OCI-LY1 (cell line): ENCODE measurements around the gene MRPL48.

Experiments
- H2AFZ ChIP-seq: fragments of 200-600 bp; sonication (generic), shearing (Covaris generic); 2 replicates; pipeline ENCODE4 v1.6.0; 2014; ENCODE audit warnings: antibody characterized with exemption, mild to moderate bottlenecking, low read length
- H3F3A ChIP-seq: fragments of 200-600 bp; sonication (generic), shearing (Covaris generic); 2 replicates; pipeline ENCODE4 v1.6.0; 2014; ENCODE audit warnings: mild to moderate bottlenecking, antibody characterized with exemption, low read length, moderate library complexity; ENCODE audit not compliant: insufficient read depth
- H3K27ac ChIP-seq: fragments of 200-600 bp; sonication (generic); 2 replicates; pipeline ENCODE4 v1.5.1; 2014; ENCODE audit warnings: low read length, mixed run types, mild to moderate bottlenecking, low read depth; ENCODE audit not compliant: poor library complexity, severe bottlenecking
- H3K27me3 ChIP-seq: fragments of 200-600 bp; sonication (generic); 2 replicates; pipeline ENCODE4 v1.6.0; 2014; ENCODE audit warnings: antibody characterized with exemption, mild to moderate bottlenecking, low read length, moderate library complexity; ENCODE audit not compliant: insufficient read depth
- H3K36me3 ChIP-seq: fragments of 200-600 bp; sonication (generic); 2 replicates; pipeline ENCODE4 v1.6.1; 2014; ENCODE audit warnings: mild to moderate bottlenecking, antibody characterized with exemption, low read length, moderate library complexity, mixed read lengths; ENCODE audit not compliant: insufficient read depth
- H3K4me1 ChIP-seq: fragments of 200-600 bp; sonication (generic); 2 replicates; pipeline ENCODE4 v1.5.1; 2014; ENCODE audit warnings: mild to moderate bottlenecking, low read length, moderate library complexity; ENCODE audit not compliant: insufficient read depth, severe bottlenecking
- H3K4me2 ChIP-seq: fragments of 200-600 bp; sonication (generic), shearing (Covaris generic); 2 replicates; pipeline ENCODE4 v1.6.1; 2014; ENCODE audit warnings: low read length
- H3K4me3 ChIP-seq: fragments of 200-600 bp; sonication (generic); 2 replicates; pipeline ENCODE4 v1.5.1; 2014; ENCODE audit warnings: low read length, low read depth, mild to moderate bottlenecking, mixed read lengths; ENCODE audit not compliant: poor library complexity, severe bottlenecking
- H3K79me2 ChIP-seq: fragments of 200-600 bp; shearing (Covaris generic); 2 replicates; pipeline ENCODE4 v1.6.1; 2016; ENCODE audit warnings: mixed run types, low read length, mixed read lengths; ENCODE audit not compliant: insufficient read depth
- H3K9ac ChIP-seq: fragments of 200-600 bp; sonication (generic), shearing (Covaris generic); 2 replicates; pipeline ENCODE4 v1.6.1; 2014; ENCODE audit warnings: mild to moderate bottlenecking, low read length, mixed read lengths
- H3K9me2 ChIP-seq: fragments of 200-600 bp; sonication (generic), shearing (Covaris generic); 2 replicates; pipeline ENCODE4 v1.6.1; 2014; ENCODE audit warnings: low read depth, mild to moderate bottlenecking, low read length, mixed read lengths
- H3K9me3 ChIP-seq: fragments of 200-600 bp; shearing (Covaris generic); 2 replicates; pipeline ENCODE4 v1.6.1; 2014; ENCODE audit warnings: low read length, mixed read lengths
- H4K20me1 ChIP-seq: fragments of 200-600 bp; sonication (generic), shearing (Covaris generic); 2 replicates; pipeline ENCODE4 v1.6.0; 2016; ENCODE audit warnings: mild to moderate bottlenecking, low read length; ENCODE audit not compliant: insufficient read depth
- CTCF ChIP-seq: fragments of 200-600 bp; sonication (generic), shearing (Covaris generic); IDR thresholded peaks from 2 replicates; pipeline ENCODE4 v1.5.1; 2017; ENCODE audit warnings: mild to moderate bottlenecking, antibody characterized with exemption, low read length, moderate library complexity, mixed read lengths
- EZH2 ChIP-seq: fragments of 200-600 bp; sonication (generic), shearing (Covaris generic); IDR thresholded peaks from 2 replicates; pipeline ENCODE4 v1.8.0; 2017; ENCODE audit warnings: borderline replicate concordance, mixed run types, mild to moderate bottlenecking, antibody characterized with exemption, low read length, moderate library complexity, mixed read lengths

MRPL48 gene

GRCh38 chr11:73913472-73913871 is 125.8 kb downstream of the MRPL48 start:
- no peak overlapping the region for H3K4me2 ChIP-seq
- H3K9ac ChIP-seq = no peak overlapping the region
- H3K27me3 ChIP-seq = no peaks in the 10 kb centered on the region
- H3K4me3 ChIP-seq = no peak overlapping the region
- no peaks in the 10 kb centered on the region for H4K20me1 ChIP-seq
- no peaks in the 10 kb centered on the region for H3K9me3 ChIP-seq
- H3K79me2 ChIP-seq = no peaks in the 10 kb centered on the region
- TF ChIP-seq CTCF (no peak), EZH2 (no peak)
- no peaks in the 10 kb centered on the region for H3K9me2 ChIP-seq
- no peak overlapping the region for H3K27ac ChIP-seq
- H3K36me3 ChIP-seq = peaks cover 14% of the 10 kb centered on the region
- no peak overlapping the region for H2AFZ ChIP-seq
- no peaks in the 10 kb centered on the region for H3F3A ChIP-seq
- H3K4me1 ChIP-seq = no peaks in the 10 kb centered on the region

- no peak overlapping the region for H3K4me3 ChIP-seq
- H3K27ac ChIP-seq = no peak overlapping the region
- no peaks in the 10 kb centered on the region for H3K9me2 ChIP-seq
- H3F3A ChIP-seq = no peaks in the 10 kb centered on the region
- no peak overlapping the region for H3K4me2 ChIP-seq
- no peaks in the 10 kb centered on the region for H3K9me3 ChIP-seq
- H3K79me2 ChIP-seq = no peaks in the 10 kb centered on the region
- H3K27me3 ChIP-seq = no peaks in the 10 kb centered on the region
- H3K4me1 ChIP-seq = no peaks in the 10 kb centered on the region
- peaks cover 22% of the 10 kb centered on the region for H3K36me3 ChIP-seq
- TF ChIP-seq EZH2 = no peak
- no peak for TF ChIP-seq CTCF
- H4K20me1 ChIP-seq = no peaks in the 10 kb centered on the region
- H2AFZ ChIP-seq = no peak overlapping the region
- H3K9ac ChIP-seq = no peak overlapping the region
These were observed 126.6 kb downstream of the MRPL48 start for GRCh38 chr11:73914284-73914683.
